GM12801 (cell line): Measurements from ENCODE around the gene IRX6.

Experiments used
- CTCF ChIP-seq: IDR thresholded peaks from one replicate; pipeline ENCODE4 v1.5.1; 2011; ENCODE audit warnings: control low read depth; ENCODE audit not compliant: insufficient read length; ENCODE audit errors: extremely low read depth

IRX6 gene

GRCh38 chr16:55282441-55282840, 41.6 kb upstream of the IRX6 start:
- no peak for TF ChIP-seq CTCF

GRCh38 chr16:55283812-55284717, 39.9 kb upstream of the IRX6 start:
- no peak for TF ChIP-seq CTCF

- TF ChIP-seq CTCF = no peak
These were observed 39.3 kb upstream of the IRX6 start for GRCh38 chr16:55284718-55285099.

GRCh38 chr16:55285586-55285985, 38.4 kb upstream of the IRX6 start:
- no peak for TF ChIP-seq CTCF

GRCh38 chr16:55289353-55289752, 34.6 kb upstream of the IRX6 start:
- no peak for TF ChIP-seq CTCF

- TF ChIP-seq CTCF = no peak
These were observed 32.2 kb upstream of the IRX6 start for GRCh38 chr16:55291847-55292246.

GRCh38 chr16:55292491-55292890, 31.5 kb upstream of the IRX6 start:
- TF ChIP-seq CTCF = no peak
